NCI-H2196 treated with DMSO at 0.1 percent for 48 hours (cell line): Measurements from ENCODE around the gene LPCAT1.
A peak's percentile ranks its signal among the peaks of the same experiment; 100 is the strongest.
"Not testable (repeated sequence)": the region's sequence is repeated elsewhere in the genome, so short reads cannot be mapped to it uniquely, and the experiment has no call there.

Source experiments
- DNase-seq: peaks from one replicate; lab custom pipeline; 2025; ENCODE audit not compliant: unreplicated experiment; lab: John Stamatoyannopoulos, UW

The LPCAT1 gene, protein sequence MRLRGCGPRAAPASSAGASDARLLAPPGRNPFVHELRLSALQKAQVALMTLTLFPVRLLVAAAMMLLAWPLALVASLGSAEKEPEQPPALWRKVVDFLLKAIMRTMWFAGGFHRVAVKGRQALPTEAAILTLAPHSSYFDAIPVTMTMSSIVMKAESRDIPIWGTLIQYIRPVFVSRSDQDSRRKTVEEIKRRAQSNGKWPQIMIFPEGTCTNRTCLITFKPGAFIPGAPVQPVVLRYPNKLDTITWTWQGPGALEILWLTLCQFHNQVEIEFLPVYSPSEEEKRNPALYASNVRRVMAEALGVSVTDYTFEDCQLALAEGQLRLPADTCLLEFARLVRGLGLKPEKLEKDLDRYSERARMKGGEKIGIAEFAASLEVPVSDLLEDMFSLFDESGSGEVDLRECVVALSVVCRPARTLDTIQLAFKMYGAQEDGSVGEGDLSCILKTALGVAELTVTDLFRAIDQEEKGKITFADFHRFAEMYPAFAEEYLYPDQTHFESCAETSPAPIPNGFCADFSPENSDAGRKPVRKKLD

DNA sequence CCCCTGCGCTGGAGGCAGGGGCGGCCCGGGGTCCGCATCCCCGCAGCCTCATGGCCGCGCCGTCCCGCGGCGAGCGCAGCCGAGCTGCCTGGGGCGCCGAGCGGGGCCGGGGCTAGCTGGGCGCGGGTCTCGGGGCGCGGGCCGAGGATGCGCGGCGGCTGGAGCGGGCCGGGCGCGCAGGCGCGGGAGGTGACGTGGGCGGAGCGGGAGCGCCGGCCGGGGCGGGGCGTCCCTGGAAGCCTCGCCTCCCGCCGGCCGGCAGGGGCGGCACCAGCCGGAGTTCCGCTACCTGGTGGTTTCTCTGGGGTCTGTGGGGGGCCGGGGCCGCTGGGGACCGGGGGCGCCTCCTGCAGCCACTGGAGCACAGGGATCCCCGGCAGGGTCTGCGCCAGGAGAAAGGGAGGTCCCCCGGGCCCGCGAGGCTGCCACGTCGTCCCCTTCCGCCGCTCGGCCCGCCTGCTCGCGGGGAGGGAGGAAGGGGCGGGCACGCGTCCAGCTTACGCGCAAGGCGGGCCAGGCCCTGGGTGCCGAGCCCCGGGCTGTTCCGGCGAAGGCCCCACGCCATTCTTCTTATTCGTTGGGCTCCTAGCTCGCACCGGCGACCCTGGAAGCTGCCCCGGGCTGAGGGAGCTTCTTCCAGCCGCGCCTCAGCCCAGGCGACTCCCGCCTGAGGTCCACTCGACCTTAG lies at the start of gene LPCAT1:
Gene LPCAT1, minus strand, starts transcription at position 168 of the 688 bp plus-strand sequence. Its CDS starts 116 bp downstream, at position 52.
- peak; percentile 60 for DNase-seq

DNA sequence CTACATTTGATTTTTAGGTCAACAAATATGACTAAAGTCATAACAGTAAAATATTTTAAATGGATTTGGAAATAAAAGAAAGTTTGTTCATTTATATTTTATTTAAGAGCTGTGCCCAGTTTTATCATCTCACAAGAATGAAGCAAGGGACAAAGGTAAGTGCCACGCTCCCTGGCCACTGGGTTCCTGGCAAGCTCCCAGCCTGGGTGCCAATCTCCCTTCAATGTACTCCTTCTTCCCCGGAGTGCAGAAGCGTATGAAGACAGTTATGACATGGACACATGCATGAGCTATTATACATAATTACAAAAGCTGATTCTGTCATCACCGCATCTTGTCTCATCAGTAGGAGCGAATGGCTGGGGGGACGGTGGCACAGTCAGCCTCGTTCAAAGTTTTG lies 48.1 kb upstream of the LPCAT1 start:
- not testable (repeated sequence) for DNase-seq

DNA sequence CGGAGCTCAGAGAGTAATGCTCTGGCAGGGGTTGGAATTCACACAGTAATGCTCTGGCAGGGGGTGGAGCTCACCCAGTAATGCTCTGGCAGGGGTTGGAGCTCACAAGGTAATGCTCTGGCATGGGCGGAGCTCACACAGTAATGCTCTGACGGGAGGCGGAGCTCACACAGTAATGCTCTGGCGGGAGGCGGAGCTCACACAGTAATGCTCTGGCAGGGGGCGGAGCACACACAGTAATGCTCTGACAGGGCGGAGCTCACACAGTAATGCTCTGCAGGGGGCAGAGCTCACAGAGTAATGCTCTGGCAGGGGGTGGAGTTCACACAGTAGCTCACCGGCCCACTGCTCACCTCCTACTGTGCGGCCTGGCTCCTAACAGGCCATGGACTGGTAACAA lies 47.2 kb upstream of the LPCAT1 start:
- DNase-seq: no peak

DNA sequence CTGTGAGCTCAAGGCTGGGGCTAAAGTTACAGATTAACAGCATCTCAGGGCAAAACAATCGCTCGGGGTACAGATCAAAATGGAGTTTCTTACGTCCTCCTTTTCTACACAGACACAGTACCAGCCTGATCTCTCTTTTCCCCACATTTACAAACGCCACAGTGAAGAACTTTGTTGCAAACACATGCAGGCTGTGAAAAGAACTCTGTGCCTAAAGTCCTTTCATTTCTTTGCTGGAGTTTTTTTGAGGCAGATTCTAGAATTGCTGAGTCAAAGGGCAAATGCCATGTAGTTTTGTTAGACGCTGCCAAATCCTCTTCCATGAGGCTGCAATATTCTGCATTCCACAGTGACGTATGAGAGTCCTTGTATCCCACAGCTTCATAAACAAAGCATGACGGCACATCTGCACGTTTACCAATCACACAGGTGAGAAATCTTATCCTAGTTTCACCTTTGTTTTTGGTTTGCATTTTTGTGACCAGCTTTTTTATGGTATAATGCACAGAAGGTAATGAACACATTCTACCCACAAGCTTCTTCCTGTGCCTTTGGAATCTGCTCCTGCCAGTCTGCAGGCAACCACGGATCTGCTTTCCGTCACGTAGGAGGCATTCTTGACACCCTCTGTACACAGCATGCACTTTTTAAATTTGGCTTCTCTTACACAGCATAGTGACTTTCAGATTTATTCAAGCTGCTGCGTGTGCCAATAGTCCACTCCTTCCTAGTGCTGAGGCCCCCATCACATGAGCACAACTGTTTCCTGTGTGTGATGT lies 44.6 kb upstream of the LPCAT1 start:
- peak; percentile 64 for DNase-seq

DNA sequence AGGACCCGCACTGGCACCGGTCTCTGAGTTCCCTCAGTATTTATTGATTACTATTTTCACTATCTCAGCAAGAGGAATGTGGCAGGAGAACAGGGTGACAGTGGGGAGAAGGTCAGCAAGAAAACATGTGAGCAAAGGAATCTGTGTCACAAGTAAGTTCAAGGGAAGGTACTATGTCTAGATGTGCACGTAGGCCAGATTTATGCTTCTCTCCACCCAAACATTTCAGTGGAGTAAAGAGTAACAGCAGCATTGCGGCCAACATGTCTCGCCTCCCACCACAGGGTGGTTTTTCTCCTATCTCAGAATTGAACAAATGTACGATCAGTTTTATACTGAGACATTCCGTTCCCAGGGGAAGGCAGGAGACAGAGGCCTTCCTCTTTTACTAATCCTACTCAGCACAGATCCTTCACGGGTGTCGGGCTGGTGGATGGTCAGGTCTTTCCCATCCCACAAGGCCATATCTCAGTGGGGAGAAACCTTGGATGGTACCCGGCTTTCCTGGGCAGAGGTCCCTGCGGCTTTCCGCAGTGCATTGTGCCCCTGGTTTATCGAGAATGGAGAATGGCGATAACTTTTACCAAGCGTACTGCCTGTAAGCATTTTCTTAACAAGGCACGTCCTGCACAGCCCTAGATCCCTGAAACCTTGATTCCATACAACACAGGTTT lies 43.9 kb upstream of the LPCAT1 start:
- DNase-seq: not testable (repeated sequence)

DNA sequence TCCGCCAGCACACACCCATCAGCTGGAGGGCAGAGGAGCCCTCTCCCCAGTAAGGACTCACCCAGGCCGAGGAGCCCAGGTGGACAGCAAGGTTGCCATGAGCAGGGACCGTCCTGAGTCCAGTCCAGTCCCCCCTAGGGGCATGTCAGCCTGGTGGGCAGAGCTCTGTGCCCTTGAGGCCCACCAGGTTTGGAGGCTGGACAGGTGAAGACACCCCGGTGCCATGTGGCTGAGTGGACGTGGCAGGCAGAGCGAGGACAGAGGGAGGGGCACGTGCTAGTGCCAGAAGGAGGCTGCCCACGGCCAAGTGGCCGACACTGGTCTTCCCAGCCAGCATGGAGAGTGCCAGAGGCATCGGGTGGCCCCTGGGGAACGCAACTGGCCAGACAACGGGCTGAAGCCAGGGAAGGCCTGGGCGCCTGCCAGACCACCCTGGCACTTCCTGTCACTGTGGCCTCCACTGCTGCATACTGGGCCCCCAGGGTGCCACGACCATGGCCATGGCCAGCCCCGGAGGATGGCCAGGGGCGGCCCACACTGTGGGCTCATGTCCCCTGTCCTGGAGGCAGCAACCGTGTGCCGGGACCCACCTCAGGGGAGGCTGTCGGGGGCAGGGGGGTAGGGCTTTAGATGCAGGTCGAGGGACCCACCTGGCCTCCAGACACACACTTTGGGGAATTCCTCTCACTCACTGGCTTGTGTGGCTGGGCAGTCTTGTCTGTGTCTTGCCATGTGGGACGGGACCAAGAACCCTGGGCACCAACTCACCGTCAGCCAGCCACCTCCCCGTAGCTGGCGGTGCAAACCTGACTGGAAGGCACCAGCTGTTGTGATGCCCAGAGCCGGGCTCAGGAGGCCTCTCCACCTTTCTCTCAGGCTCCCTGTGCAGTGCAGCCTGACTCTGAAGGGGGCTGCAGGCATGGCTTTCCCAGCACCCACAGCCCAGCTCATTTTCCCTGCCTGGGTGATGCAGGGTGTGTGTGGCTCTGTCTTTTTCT lies 42.3 kb upstream of the LPCAT1 start:
- no peak for DNase-seq

DNA sequence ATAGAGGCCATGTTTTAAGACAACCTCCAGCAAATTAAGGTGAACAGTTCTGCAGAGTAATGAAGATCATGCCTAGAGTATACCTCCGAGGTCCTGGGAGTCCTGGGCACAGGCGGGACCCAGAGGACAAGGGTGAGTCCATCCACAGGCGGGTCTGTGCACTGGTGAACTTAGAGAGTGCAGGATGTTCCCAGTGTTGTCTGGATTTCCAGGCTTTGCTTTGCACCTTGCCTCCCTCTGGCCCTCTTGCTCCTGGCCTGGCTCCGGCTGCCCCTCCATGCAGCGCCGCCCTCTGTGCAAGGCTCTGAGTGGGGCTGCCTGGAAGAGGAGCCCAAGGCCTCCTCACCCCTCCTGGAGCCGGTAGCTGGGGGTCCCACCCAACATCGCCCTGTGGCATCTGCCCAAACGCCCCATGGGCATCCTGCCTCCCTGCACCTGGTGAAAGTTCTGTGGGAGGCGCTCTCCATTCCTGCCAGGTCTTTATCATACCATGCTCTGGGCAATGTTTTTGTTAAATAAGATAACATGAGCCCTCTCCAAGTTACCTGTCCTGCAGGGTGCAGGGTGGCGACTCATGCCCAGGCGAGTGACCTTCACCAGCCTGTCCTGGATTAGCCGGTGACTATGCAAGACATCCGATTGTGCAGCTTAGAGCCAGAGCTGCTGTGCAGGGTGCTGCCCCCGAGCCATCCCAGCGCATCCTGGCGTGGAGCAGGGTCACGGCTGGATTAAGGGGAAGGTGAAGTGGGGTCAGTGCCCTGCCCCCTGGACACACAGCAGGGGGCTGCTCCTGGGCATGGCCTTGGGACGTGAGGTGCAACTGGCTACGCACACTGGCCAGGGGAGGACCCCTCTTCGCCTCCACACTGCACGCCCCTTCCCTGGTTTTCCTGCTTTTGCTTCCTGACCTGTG lies 41.3 kb upstream of the LPCAT1 start:
- no peak for DNase-seq

DNA sequence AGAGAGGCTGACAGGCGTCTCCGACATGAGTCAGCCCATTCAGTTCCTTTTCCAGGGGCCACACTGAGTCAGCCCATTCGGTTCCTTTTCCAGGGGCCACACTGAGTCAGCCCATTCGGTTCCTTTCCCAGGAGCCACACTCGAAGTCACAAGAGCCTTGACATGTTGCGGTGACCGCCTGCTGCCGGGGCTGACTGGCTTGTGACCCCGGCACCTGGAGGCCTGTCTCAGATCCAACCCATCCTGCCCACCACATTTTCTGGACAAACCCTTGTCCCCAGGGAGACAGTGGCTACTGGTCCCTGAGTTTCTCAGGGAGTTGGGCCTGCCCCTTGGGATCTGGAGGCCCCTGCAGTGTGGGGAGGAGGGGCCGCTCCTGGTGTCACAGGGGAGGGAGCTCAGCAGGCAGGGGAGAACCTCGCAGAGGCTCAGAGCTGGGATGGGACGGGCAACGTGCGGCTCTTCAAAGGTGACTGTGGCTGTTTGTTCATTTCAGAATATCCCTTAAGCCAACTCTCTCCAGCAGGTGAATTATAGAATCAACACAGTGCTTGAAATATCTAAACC lies 40.5 kb upstream of the LPCAT1 start:
- DNase-seq: no peak

DNA sequence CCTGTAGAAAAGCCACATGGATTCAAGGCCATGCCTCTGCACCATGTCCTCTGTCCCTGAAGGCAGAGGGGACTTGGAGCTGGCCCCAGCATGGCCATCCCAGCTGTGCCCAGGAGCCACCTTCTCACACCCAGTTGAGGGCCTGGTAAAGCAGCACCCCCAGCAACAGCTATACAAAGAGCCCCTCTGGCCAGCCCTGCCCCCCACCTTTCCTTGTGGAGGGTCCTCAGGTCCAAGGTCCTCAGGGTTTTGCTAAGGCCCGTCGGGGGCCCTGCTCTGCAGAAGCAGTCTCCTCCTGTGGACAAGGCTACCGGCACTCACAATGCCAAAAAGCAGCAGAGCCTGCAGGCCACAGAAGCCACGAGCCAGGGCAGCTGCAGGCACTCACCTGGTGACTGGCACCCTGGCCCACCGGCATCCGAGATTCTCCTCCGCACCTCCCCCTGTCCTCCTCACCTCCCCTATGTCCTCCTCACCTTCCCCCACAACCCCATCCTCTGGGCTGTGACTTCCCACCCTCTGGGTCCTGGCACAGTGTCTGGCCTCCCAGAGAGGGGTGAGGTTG lies 39.9 kb upstream of the LPCAT1 start:
- DNase-seq: no peak

DNA sequence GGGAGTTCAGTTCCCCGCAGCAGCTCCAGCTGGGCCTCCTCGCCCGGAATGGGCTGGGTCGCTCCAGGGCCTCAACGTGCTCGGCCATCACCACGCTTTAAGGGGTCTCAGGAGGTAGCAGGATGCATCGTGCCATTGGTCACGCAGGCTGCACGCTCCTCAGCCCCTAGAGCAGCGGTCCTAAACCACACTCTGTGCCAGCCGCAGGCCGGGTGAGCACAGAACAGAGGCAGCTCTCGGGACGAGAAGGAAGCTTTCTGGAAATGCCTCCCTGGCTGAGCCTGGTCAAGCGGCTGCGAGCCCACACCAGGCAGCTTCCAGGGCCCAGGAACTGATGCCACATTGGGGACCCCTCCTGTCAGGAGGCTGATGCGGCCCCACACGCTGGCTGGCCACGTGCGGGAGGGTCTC lies 39.3 kb upstream of the LPCAT1 start:
- no peak for DNase-seq

DNA sequence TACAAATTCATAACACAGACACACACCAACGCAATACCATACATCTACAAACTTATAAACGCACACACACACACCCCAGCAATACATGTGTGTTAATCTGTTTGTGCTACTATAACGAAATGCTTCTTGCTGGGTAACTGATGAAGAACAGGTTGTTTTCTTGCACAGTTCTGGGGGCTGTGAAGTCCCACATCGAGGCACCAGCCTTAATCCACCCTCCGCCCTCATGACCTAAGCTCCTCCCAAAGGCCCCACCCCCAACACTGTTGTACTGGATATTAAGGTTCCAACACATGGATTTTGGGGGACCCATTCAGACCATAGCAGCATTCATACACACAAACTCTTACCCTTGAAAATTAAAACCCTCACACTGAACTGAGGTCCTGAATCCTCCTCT lies 38.8 kb upstream of the LPCAT1 start:
- DNase-seq: no peak

DNA sequence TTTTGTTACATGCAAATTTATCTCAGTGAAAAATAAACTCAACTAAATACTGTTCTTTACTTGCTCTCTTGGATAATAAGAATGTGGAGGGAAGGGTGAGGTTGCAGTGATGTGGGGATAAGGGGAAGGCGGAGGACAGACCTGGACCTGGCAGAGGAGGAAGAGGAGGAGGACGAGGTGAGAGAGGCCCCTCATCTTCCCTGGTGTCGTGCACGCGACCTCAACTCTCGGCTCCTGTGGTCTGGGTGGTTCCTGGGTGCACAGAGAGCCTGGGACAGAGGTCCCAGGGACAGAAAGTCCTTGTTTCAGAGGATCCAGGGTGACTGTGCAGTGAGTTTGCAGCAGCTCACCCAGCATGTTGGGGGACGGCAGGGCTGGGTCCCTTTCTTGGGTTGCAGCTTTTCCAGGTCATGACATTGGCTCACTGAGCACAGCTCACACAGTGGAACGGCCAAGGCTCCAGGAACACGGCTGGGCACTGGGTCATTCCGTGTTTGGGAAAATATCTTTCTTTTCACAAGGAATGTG lies 37.7 kb upstream of the LPCAT1 start:
- no peak for DNase-seq

DNA sequence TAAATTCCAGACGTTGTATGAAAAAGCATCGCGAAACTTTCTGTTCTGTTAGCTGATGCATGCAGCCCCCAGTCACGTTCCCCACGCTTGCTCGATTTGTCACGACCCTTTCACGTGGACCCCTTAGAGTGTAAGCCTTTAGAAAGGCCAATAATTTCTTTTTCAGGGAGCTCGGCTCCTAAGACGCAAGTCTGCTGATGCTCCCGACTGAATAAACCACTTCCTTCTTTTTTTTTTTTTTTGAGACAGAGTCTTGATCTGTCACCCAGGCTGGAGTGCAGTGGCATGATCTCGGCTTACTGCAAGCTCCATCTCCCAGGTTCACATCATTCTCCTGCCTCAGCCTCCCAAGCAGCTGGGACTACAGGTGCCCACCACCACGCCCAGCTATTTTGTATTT lies 36.7 kb upstream of the LPCAT1 start:
- not testable (repeated sequence) for DNase-seq

DNA sequence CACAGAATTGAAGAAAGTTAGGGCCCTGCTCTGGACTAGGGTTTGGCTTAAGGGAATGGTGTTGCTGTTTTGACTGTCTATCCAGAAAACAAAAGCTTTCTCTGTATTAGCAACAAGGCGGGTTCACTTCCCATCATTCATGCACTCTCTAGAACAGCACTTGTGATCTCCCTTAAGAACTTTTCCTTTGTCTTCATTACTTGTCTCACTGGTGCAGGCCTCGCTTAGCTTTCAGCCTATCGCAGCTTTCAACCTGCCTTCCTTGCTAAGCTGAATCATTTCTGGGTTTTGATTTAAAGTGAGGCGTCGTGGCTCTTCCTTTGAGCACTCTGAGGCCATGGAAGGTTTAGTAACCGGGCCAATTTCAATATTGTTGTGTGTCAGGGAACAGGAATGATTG lies 35.2 kb upstream of the LPCAT1 start:
- DNase-seq: no peak

DNA sequence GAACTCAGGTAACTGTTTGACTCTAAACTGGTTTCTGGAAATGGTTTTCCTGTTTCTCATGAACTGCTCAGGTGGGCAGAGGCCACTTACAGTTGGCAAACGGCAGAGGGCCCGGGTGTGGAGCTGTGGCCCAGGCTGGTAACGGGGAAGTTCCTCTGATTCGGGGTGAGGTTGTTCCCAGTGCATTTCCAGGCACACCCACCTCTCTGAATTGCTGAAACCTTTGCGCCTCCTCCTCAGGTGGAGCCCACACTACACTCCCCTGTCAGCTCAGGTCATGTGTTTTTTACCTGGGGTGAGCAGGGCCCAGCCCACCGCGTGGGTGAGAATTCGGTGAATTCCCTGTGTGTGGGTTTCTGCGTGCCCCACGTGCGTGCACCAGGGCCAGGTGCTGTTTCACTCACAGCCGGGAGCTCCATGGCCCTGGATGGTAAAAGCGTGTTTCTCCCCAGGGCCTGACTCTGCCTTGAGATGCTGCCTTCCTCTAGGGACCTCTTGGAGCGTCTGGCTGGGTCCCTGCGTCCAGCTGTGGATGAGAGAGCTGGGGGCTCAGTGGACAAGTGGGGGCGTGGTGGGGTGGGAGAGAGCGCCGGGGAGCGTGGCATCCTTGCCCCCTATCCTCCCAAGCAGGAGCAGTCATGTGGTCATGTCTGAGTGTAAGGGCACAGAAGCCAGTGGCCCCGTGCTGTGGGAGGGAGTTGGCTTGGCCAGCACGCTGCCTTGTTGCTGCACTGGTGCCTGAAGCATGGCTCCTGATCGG lies 33.5 kb upstream of the LPCAT1 start:
- DNase-seq: no peak

DNA sequence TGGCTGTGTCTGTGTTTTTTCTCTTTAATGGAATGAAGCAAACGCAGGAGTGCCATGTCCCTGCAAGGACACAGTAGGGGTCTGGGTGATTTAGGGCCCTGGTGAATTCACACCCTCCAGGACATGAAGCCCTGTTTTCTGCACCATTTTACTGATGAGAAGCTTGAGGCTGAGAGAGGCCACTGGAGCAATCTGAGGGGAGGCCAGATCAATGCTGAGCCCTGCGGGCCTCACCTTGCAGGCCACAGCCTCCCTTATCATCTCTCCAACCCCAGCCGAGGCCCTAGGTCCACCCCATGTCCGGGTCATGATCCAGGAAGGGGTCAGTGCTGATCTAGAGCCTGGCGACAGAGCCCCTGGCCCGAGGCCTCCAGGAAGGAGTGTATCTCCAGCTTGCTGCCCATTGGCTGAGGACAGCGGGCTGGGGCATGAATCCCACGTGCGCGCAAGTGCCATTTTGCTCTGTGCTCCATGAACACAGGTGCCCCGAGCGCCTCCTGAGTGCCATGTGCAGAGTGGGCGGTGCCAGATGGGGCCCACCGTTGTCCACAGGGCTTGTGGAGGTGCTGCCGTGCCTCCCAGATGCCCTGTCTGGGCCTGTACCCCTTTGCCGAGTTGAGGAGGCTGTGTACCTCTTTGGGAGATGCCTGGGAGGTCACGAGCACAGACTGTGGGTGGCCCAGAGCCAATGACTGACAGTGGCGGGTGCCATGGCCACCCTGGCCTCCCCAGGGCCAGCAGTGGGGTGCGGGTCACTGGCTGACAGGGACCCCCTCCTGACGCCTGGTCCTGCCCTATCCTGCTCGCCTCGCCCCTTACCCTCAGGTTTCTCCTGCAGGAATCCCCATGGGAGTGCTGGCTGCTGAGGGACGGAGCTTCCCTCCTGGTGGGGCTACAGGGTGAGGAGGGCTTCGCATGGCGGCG lies 32.3 kb upstream of the LPCAT1 start:
- DNase-seq: no peak
